Mammary epithelial cell (primary cell): ENCODE results near the gene SKI.

ENCODE experiments used
- EZH2 ChIP-seq: IDR thresholded peaks from 2 replicates; pipeline ENCODE4 v1.6.1; 2012; ENCODE audit warnings: low read length, inconsistent platforms, borderline replicate concordance
- TF ChIP-seq, protein P1 (sequence below), 2 donors: IDR thresholded peaks in 1 of 2; conservative IDR thresholded peaks in 1 of 2; 2 replicates each; pipeline ENCODE4 v1.5.1; 2011 to 2012; ENCODE audit warnings: inconsistent platforms in 2 of 2, low read length in 2 of 2, mild to moderate bottlenecking in 2 of 2, control low read depth in 1 of 2, low read depth in 1 of 2; ENCODE audit not compliant: insufficient read depth in 1 of 2; ENCODE audit errors: extremely low read depth in 1 of 2

- TF ChIP-seq, protein P1, sequence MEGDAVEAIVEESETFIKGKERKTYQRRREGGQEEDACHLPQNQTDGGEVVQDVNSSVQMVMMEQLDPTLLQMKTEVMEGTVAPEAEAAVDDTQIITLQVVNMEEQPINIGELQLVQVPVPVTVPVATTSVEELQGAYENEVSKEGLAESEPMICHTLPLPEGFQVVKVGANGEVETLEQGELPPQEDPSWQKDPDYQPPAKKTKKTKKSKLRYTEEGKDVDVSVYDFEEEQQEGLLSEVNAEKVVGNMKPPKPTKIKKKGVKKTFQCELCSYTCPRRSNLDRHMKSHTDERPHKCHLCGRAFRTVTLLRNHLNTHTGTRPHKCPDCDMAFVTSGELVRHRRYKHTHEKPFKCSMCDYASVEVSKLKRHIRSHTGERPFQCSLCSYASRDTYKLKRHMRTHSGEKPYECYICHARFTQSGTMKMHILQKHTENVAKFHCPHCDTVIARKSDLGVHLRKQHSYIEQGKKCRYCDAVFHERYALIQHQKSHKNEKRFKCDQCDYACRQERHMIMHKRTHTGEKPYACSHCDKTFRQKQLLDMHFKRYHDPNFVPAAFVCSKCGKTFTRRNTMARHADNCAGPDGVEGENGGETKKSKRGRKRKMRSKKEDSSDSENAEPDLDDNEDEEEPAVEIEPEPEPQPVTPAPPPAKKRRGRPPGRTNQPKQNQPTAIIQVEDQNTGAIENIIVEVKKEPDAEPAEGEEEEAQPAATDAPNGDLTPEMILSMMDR (conservative IDR thresholded peaks at IDR 0.05 in 1 of 2, IDR thresholded peaks at IDR 0.05 in 1 of 2; ENCODE audit: extremely low read depth in 1 of 2, insufficient read depth in 1 of 2, low read depth in 1 of 2, low read length in 2 of 2) = no peak
- no peak for TF ChIP-seq EZH2
Observed at GRCh38 chr1:2178875-2179274, 49.2 kb upstream of the SKI start.
